Skin of body (tissue), 2 donors: ENCODE measurements around the gene CYP4F8. TPM values are rescaled to one million over a fixed set of nuclear protein-coding genes. Genes with fewer than 3 reads are reported as not detected.
"Not testable (repeated sequence)": the region's sequence is repeated elsewhere in the genome, so short reads cannot be mapped to it uniquely, and the experiment has no call there.

Experiments
- DNase-seq: peaks from one replicate; lab custom pipeline; 2025; lab: John Stamatoyannopoulos, UW
- total RNA-seq: library from RNA; depleted of rRNA; stranded (reverse); fragments of >200 nt; gene quantifications from one replicate; pipeline ENCODE4 v1.2.3, GENCODE V29; 2014

Gene CYP4F8
- total RNA-seq, 1 donor from 2014 or later: 1.8 TPM

- no peak for DNase-seq
Observed at GRCh38 chr19:15642807-15643206, 27.8 kb downstream of the CYP4F8 start.

- no peak for DNase-seq
Observed at GRCh38 chr19:15643387-15643786, 28.4 kb downstream of the CYP4F8 start.

GRCh38 chr19:15644066-15644741, 29.2 kb downstream of the CYP4F8 start:
- no peak for DNase-seq

GRCh38 chr19:15644816-15645215, 29.8 kb downstream of the CYP4F8 start:
- DNase-seq: no peak

GRCh38 chr19:15649526-15649925, 34.5 kb downstream of the CYP4F8 start:
- DNase-seq: no peak

- not testable (repeated sequence) for DNase-seq
Observed at GRCh38 chr19:15650123-15650522, 35.1 kb downstream of the CYP4F8 start.

- no peak for DNase-seq
Observed at GRCh38 chr19:15651791-15652190, 36.8 kb downstream of the CYP4F8 start.

GRCh38 chr19:15652559-15653278, 37.7 kb downstream of the CYP4F8 start:
- DNase-seq: no peak

- no peak for DNase-seq
Observed at GRCh38 chr19:15656467-15656866, 41.4 kb downstream of the CYP4F8 start.

GRCh38 chr19:15663247-15663646, 48.2 kb downstream of the CYP4F8 start:
- DNase-seq: no peak

GRCh38 chr19:15666186-15666585, 51.2 kb downstream of the CYP4F8 start:
- DNase-seq: no peak

- DNase-seq: no peak
Observed at GRCh38 chr19:15666883-15667282, 51.9 kb downstream of the CYP4F8 start.

GRCh38 chr19:15669440-15669839, 54.4 kb downstream of the CYP4F8 start:
- no peak for DNase-seq

- no peak for DNase-seq
Observed at GRCh38 chr19:15669891-15670290, 54.9 kb downstream of the CYP4F8 start.

GRCh38 chr19:15671237-15671821, 56.3 kb downstream of the CYP4F8 start:
- DNase-seq: no peak

- no peak for DNase-seq
Observed at GRCh38 chr19:15671891-15672579, 57.0 kb downstream of the CYP4F8 start.

- peak; percentile 69 for DNase-seq
Observed at GRCh38 chr19:15672580-15673175, 57.7 kb downstream of the CYP4F8 start, which contains the start of gene CYP4F12. Gene CYP4F12, plus strand, starts transcription at chr19:15673087. Its CDS starts 443 bp downstream, at chr19:15673530.

- no peak for DNase-seq
Observed at GRCh38 chr19:15673176-15673654, 58.2 kb downstream of the CYP4F8 start.

GRCh38 chr19:15675560-15675959, 60.5 kb downstream of the CYP4F8 start:
- no peak for DNase-seq

GRCh38 chr19:15679089-15679488, 64.1 kb downstream of the CYP4F8 start:
- DNase-seq: no peak

- DNase-seq: not testable (repeated sequence)
Observed at GRCh38 chr19:15679865-15680264, 64.8 kb downstream of the CYP4F8 start.
